Glutamatergic neuron (in vitro differentiated cells): ENCODE data around the gene AUTS2. TPM values are rescaled to one million over a fixed set of nuclear protein-coding genes. Genes with fewer than 3 reads are reported as not detected.
A peak's percentile ranks its signal among the peaks of the same experiment; 100 is the strongest.
"Not testable (repeated sequence)": the region's sequence is repeated elsewhere in the genome, so short reads cannot be mapped to it uniquely, and the experiment has no call there.

Experiments used
- DNase-seq: peaks from one replicate; pipeline ENCODE4 v3.0.0; 2022
- H3K27ac Mint-ChIP-seq: one replicate; pipeline ENCODE4 v1.8.0; 2020; ENCODE audit warnings: mild to moderate bottlenecking, mixed read lengths, inconsistent platforms; ENCODE audit not compliant: unreplicated experiment
- H3K27me3 Mint-ChIP-seq: one replicate; pipeline ENCODE4 v1.8.0; 2020; ENCODE audit warnings: mild to moderate bottlenecking, moderate library complexity, mixed read lengths, inconsistent platforms; ENCODE audit not compliant: unreplicated experiment
- H3K36me3 Mint-ChIP-seq: one replicate; pipeline ENCODE4 v1.8.0; 2020; ENCODE audit warnings: mild to moderate bottlenecking, mixed read lengths, inconsistent platforms; ENCODE audit not compliant: unreplicated experiment
- H3K4me1 Mint-ChIP-seq: one replicate; pipeline ENCODE4 v1.8.0; 2020; ENCODE audit warnings: mild to moderate bottlenecking, low read depth, mixed read lengths, inconsistent platforms; ENCODE audit not compliant: unreplicated experiment
- H3K4me3 Mint-ChIP-seq: one replicate; pipeline ENCODE4 v1.8.0; 2020; ENCODE audit warnings: mild to moderate bottlenecking, mixed read lengths, inconsistent platforms; ENCODE audit not compliant: unreplicated experiment
- H3K9me3 Mint-ChIP-seq: one replicate; pipeline ENCODE4 v1.8.0; 2020; ENCODE audit warnings: mild to moderate bottlenecking, moderate library complexity, mixed read lengths, inconsistent platforms; ENCODE audit not compliant: unreplicated experiment
- CTCF ChIP-seq: fragments of 200-600 bp; sonication (generic); IDR thresholded peaks from one replicate; pipeline ENCODE4 v1.5.0; 2021; ENCODE audit not compliant: partially characterized antibody, unreplicated experiment
- total RNA-seq: library from RNA; stranded (reverse); fragmentation: NEBNext Ultra II Directional; extraction: Animal tissue kit (Norgen Biotek cat#: 25700); gene quantifications from one replicate; pipeline ENCODE4 v1.2.1, GENCODE V29; 2021; ENCODE audit not compliant: unreplicated experiment

The AUTS2 gene
- total RNA-seq, 1 donor from 2014 or later: 300 TPM

GRCh38 chr7:69776611-69777010 lies 178.3 kb downstream of the AUTS2 start:
- no peak for TF ChIP-seq CTCF
- peaks cover 35% of the 10 kb centered on the region for H3K4me1 Mint-ChIP-seq
- peaks cover 6% of the 10 kb centered on the region for H3K9me3 Mint-ChIP-seq
- no peak overlapping the region for H3K27ac Mint-ChIP-seq
- H3K27me3 Mint-ChIP-seq: peaks cover 2% of the 10 kb centered on the region
- no peak for DNase-seq
- no peaks in the 10 kb centered on the region for H3K36me3 Mint-ChIP-seq
- H3K4me3 Mint-ChIP-seq: no peak overlapping the region

GRCh38 chr7:69778138-69778537 lies 179.9 kb downstream of the AUTS2 start:
- no peak for TF ChIP-seq CTCF
- H3K9me3 Mint-ChIP-seq: peaks cover 7% of the 10 kb centered on the region
- peaks cover 3% of the 10 kb centered on the region for H3K27me3 Mint-ChIP-seq
- H3K27ac Mint-ChIP-seq: no peak overlapping the region
- H3K36me3 Mint-ChIP-seq: no peaks in the 10 kb centered on the region
- peaks cover 50% of the 10 kb centered on the region for H3K4me1 Mint-ChIP-seq
- no peak for DNase-seq
- H3K4me3 Mint-ChIP-seq: no peak overlapping the region

- no peak overlapping the region for H3K4me3 Mint-ChIP-seq
- peaks cover 4% of the 10 kb centered on the region for H3K9me3 Mint-ChIP-seq
- peak overlapping the region; percentile 52 for H3K27ac Mint-ChIP-seq
- peaks cover 3% of the 10 kb centered on the region for H3K27me3 Mint-ChIP-seq
- peaks cover 60% of the 10 kb centered on the region for H3K4me1 Mint-ChIP-seq
- TF ChIP-seq CTCF: no peak
- H3K36me3 Mint-ChIP-seq: no peaks in the 10 kb centered on the region
- no peak for DNase-seq
Observed at GRCh38 chr7:69780379-69780778, 182.1 kb downstream of the AUTS2 start.

GRCh38 chr7:69781412-69781846 lies 183.2 kb downstream of the AUTS2 start:
- peak overlapping the region; percentile 1 for H3K4me3 Mint-ChIP-seq
- no peak for DNase-seq
- H3K4me1 Mint-ChIP-seq: peaks cover 54% of the 10 kb centered on the region
- peaks cover 4% of the 10 kb centered on the region for H3K9me3 Mint-ChIP-seq
- peaks cover 3% of the 10 kb centered on the region for H3K27me3 Mint-ChIP-seq
- no peak for TF ChIP-seq CTCF
- peak overlapping the region; percentile 30 for H3K27ac Mint-ChIP-seq
- no peaks in the 10 kb centered on the region for H3K36me3 Mint-ChIP-seq

GRCh38 chr7:69782917-69783684 lies 184.8 kb downstream of the AUTS2 start:
- H3K36me3 Mint-ChIP-seq: no peaks in the 10 kb centered on the region
- H3K4me1 Mint-ChIP-seq: peaks cover 52% of the 10 kb centered on the region
- H3K27me3 Mint-ChIP-seq: peaks cover 3% of the 10 kb centered on the region
- peak overlapping the region; percentile 24 for H3K4me3 Mint-ChIP-seq
- H3K9me3 Mint-ChIP-seq: peaks cover 4% of the 10 kb centered on the region
- no peak for DNase-seq
- H3K27ac Mint-ChIP-seq: peak overlapping the region; percentile 24
- no peak for TF ChIP-seq CTCF

- not testable (repeated sequence) for DNase-seq, H3K27ac Mint-ChIP-seq, H3K36me3 Mint-ChIP-seq, H3K27me3 Mint-ChIP-seq, H3K4me3 Mint-ChIP-seq, H3K9me3 Mint-ChIP-seq
- H3K4me1 Mint-ChIP-seq: peaks cover 58% of the 10 kb centered on the region
Observed at GRCh38 chr7:69786130-69786529, 187.9 kb downstream of the AUTS2 start.
